Loucy (cell line): ENCODE data around the gene ADARB2.
A peak's percentile ranks its signal among the peaks of the same experiment; 100 is the strongest.

Source experiments
- H2AFZ ChIP-seq: fragments of 200-600 bp; sonication (generic); 2 replicates; pipeline ENCODE4 v1.6.0; 2016; ENCODE audit warnings: antibody characterized with exemption, mild to moderate bottlenecking, low read length, moderate library complexity
- H3F3A ChIP-seq: fragments of 200-600 bp; 2 replicates; pipeline ENCODE4 v1.6.0; 2016; ENCODE audit warnings: antibody characterized with exemption, low read depth, mild to moderate bottlenecking
- H3K27me3 ChIP-seq: fragments of 200-600 bp; sonication (generic); 2 replicates; pipeline ENCODE4 v1.6.1; 2014; ENCODE audit warnings: low read length, mild to moderate bottlenecking; ENCODE audit not compliant: insufficient read depth, poor library complexity, severe bottlenecking
- H3K36me3 ChIP-seq: fragments of 200-600 bp; sonication (generic); 2 replicates; pipeline ENCODE4 v1.6.1; 2016; ENCODE audit warnings: low read length; ENCODE audit not compliant: insufficient read depth
- H3K4me1 ChIP-seq: fragments of 200-600 bp; sonication (generic); 2 replicates; pipeline ENCODE4 v1.5.1; 2014; ENCODE audit warnings: low read length, mild to moderate bottlenecking; ENCODE audit not compliant: insufficient read depth, poor library complexity, severe bottlenecking
- H3K4me2 ChIP-seq: fragments of 200-600 bp; sonication (generic); 2 replicates; pipeline ENCODE4 v1.6.0; 2014; ENCODE audit warnings: antibody characterized with exemption, low read length, low read depth, mild to moderate bottlenecking; ENCODE audit not compliant: poor library complexity, severe bottlenecking
- H3K4me3 ChIP-seq: fragments of 200-600 bp; sonication (generic); 2 replicates; pipeline ENCODE4 v1.5.1; 2014; ENCODE audit warnings: low read length, mild to moderate bottlenecking, mixed read lengths; ENCODE audit not compliant: poor library complexity, severe bottlenecking
- H3K79me2 ChIP-seq: fragments of 200-600 bp; sonication (generic); 2 replicates; pipeline ENCODE4 v1.6.1; 2014; ENCODE audit warnings: low read length; ENCODE audit not compliant: insufficient read depth
- H3K9ac ChIP-seq: fragments of 200-600 bp; sonication (generic); 2 replicates; pipeline ENCODE4 v1.6.0; 2014; ENCODE audit warnings: mild to moderate bottlenecking, low read depth, low read length, moderate library complexity; ENCODE audit not compliant: poor library complexity, severe bottlenecking
- H3K9me2 ChIP-seq: fragments of 200-600 bp; sonication (generic); replicated peaks from 2 replicates; pipeline ENCODE4 v1.6.1; 2016; ENCODE audit warnings: low read depth, low read length, mixed read lengths
- H3K9me3 ChIP-seq: fragments of 200-600 bp; sonication (generic); 2 replicates; pipeline ENCODE4 v1.6.1; 2014; ENCODE audit warnings: mild to moderate bottlenecking, antibody characterized with exemption, low read length, low read depth; ENCODE audit not compliant: insufficient read depth
- H4K20me1 ChIP-seq: fragments of 200-600 bp; sonication (generic); 2 replicates; pipeline ENCODE4 v1.6.0; 2014; ENCODE audit warnings: antibody characterized with exemption, low read length, mild to moderate bottlenecking; ENCODE audit not compliant: insufficient read depth, poor library complexity, severe bottlenecking
- EZH2phosphoT487 ChIP-seq: fragments of 200-600 bp; IDR thresholded peaks from 2 replicates; pipeline ENCODE4 v1.6.1; 2018; ENCODE audit warnings: antibody characterized with exemption, mild to moderate bottlenecking, moderate library complexity, borderline replicate concordance
- TF ChIP-seq, protein P1 (sequence below): fragments of 200-600 bp; sonication (generic); conservative IDR thresholded peaks from 2 replicates; pipeline ENCODE4 v1.5.1; 2014; ENCODE audit warnings: mild to moderate bottlenecking, antibody characterized with exemption, low read length

The ADARB2 gene

DNA sequence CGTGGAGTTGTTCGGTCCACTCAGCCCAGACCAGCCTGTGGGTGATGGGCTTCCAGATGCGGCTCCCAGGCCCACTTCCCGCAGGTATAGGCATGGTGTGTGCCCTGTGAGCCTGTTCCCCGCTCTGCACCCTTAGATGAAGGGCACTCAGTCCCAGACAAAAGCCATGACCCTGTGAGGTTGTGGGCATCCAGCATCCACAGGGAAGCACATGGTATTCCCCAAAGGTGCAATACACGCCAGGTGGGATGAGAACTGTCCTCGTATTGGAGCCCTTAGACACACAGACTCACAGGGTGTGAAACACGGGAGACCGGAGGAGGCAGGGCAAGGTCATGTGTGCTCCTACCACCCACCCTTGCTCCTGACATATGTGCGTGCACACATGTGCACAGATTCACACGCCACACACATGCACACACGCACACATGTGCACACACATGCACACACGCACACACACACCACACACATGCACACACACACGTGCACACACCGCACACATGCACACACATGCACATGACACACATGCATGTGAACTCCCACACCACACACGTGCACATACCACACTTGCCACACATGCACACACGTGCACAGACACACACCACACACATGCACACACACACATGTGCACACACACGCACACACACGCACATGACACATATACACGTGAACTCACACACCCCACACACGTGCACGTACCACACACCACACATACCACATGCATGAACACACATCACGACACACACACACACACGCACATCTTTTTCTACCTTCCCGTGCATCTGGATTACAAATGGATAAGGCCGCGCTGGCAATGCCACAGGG is 361.8 kb downstream of the ADARB2 start:
- H3K4me1 ChIP-seq, result no peaks in the 10 kb centered on the region
- no peak overlapping the region for H3K4me2 ChIP-seq
- H3K36me3 ChIP-seq, result no peaks in the 10 kb centered on the region
- no peak for TF ChIP-seq EZH2phosphoT487
- H2AFZ ChIP-seq, result no peak overlapping the region
- H3K79me2 ChIP-seq, result no peaks in the 10 kb centered on the region
- no peaks in the 10 kb centered on the region for H3K9me3 ChIP-seq
- H4K20me1 ChIP-seq, result no peaks in the 10 kb centered on the region
- H3K27me3 ChIP-seq, result no peaks in the 10 kb centered on the region
- no peaks in the 10 kb centered on the region for H3K9me2 ChIP-seq
- H3K4me3 ChIP-seq, result no peak overlapping the region
- H3K9ac ChIP-seq, result no peak overlapping the region
- H3F3A ChIP-seq, result no peaks in the 10 kb centered on the region

DNA sequence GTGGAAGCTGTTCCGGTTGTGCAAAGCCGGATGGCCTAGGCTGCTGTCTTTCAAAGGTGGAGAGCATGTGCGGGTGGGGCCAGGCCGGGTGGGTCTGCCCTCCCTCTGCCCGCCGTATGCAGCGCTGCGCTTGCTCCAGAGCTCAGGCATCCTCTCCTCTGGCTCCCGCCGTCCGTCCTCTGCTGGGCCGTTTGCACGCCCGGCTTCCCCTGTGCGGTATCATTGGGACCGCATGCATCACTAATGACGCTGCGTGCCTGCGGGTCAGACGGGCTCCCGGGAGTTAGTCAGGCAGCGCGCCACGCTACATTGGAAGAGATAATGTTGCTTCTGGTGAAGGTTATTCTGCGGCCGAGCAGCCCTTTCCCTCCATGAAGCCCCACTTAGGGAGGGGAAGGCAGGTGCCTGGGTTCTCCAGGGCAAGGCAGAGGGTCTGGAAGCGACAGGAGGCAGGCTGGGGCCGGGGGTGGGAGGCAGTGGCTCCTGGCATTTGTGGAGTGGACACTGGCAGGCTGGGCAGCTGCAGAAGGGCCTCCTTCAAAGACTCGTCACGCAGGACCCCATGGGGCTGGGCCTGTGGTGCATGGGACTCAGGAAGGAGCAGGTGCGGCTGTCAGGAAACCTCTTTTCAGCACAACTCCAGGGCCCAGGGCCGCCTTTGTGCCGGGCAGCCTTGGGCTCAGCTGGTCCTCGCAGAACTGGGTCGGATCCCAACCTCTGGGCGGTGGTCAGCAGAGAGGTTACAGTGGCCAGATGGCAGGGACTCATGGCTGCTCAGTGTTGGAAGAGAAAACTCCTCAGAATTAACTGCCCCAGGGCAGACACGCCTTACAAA is 362.6 kb downstream of the ADARB2 start:
- Histone ChIP-seq H3K4me1 (no peaks in the 10 kb centered on the region), H3F3A (no peaks in the 10 kb centered on the region), H3K4me2 (no peak overlapping the region), H3K9ac (no peak overlapping the region), H4K20me1 (no peaks in the 10 kb centered on the region), H3K27me3 (no peaks in the 10 kb centered on the region), H3K9me2 (no peaks in the 10 kb centered on the region), H3K79me2 (no peaks in the 10 kb centered on the region), H2AFZ (no peak overlapping the region), H3K9me3 (no peaks in the 10 kb centered on the region), H3K4me3 (no peak overlapping the region), H3K36me3 (no peaks in the 10 kb centered on the region)
- TF ChIP-seq, protein P1, sequence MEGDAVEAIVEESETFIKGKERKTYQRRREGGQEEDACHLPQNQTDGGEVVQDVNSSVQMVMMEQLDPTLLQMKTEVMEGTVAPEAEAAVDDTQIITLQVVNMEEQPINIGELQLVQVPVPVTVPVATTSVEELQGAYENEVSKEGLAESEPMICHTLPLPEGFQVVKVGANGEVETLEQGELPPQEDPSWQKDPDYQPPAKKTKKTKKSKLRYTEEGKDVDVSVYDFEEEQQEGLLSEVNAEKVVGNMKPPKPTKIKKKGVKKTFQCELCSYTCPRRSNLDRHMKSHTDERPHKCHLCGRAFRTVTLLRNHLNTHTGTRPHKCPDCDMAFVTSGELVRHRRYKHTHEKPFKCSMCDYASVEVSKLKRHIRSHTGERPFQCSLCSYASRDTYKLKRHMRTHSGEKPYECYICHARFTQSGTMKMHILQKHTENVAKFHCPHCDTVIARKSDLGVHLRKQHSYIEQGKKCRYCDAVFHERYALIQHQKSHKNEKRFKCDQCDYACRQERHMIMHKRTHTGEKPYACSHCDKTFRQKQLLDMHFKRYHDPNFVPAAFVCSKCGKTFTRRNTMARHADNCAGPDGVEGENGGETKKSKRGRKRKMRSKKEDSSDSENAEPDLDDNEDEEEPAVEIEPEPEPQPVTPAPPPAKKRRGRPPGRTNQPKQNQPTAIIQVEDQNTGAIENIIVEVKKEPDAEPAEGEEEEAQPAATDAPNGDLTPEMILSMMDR, result no peak
- TF ChIP-seq EZH2phosphoT487, result no peak

DNA sequence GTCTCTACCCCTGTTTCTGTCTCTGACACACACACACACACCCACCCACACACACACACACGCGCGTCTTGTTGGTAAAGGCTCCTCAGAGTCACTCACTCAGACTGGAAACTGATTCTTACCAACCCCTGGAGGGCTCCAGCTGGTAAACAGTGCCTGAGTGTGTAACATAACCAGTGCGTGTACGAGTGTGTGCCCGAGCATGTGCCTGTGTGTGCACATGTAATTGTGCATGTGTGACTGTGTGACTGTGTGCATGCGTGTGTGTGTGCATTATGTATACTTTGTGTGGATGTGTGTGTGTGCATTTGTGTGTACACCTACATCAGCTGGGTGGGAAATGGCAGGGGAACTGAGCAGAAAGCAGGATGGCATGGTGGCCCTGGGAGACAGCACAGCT is 364.0 kb downstream of the ADARB2 start:
- H3K79me2 ChIP-seq, result no peaks in the 10 kb centered on the region
- no peaks in the 10 kb centered on the region for H3K9me3 ChIP-seq
- H3K27me3 ChIP-seq, result no peaks in the 10 kb centered on the region
- no peaks in the 10 kb centered on the region for H3K36me3 ChIP-seq
- H3K4me1 ChIP-seq, result no peaks in the 10 kb centered on the region
- H3K4me2 ChIP-seq, result no peak overlapping the region
- H3F3A ChIP-seq, result no peaks in the 10 kb centered on the region
- no peak overlapping the region for H2AFZ ChIP-seq
- TF ChIP-seq EZH2phosphoT487, result no peak
- H3K9ac ChIP-seq, result no peak overlapping the region
- H3K4me3 ChIP-seq, result no peak overlapping the region
- no peaks in the 10 kb centered on the region for H3K9me2 ChIP-seq
- no peaks in the 10 kb centered on the region for H4K20me1 ChIP-seq

DNA sequence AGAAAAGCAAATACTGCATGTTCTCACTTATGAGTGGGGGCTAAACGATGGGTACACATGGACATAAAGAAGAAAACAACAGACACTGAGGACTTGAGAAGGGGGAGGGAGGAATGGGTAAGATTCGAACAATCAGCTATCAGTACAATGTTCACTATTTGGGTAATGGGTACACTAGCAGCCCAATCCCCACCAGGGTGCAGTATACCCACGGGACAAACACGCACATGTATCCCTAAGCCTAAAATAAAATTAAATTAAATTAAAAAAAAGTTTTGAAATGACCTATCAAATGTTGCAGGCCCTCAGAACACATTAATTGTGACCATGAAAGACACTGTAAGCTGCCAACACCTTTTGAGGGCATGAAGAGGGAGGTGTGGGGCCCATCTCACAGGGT is 365.1 kb downstream of the ADARB2 start:
- TF ChIP-seq, protein P1, result peak; percentile 32; the same call in 1 of the 2 replicates
- TF ChIP-seq EZH2phosphoT487, result no peak
- Histone ChIP-seq H3K9ac (no peak overlapping the region), H3K9me3 (no peaks in the 10 kb centered on the region), H3F3A (no peaks in the 10 kb centered on the region), H3K4me2 (no peak overlapping the region), H3K4me1 (no peaks in the 10 kb centered on the region), H3K36me3 (no peaks in the 10 kb centered on the region), H3K9me2 (no peaks in the 10 kb centered on the region), H3K79me2 (no peaks in the 10 kb centered on the region), H3K4me3 (no peak overlapping the region), H3K27me3 (no peaks in the 10 kb centered on the region), H4K20me1 (no peaks in the 10 kb centered on the region), H2AFZ (no peak overlapping the region)
